ENCODE results near the gene RASGEF1C. TPM values are rescaled to one million over a fixed set of nuclear protein-coding genes. Genes with fewer than 3 reads are reported as not detected.
A peak's percentile ranks its signal among the peaks of the same experiment; 100 is the strongest.

RASGEF1C gene
- total RNA-seq, 1 experiment from 2014 or later = 0.29 TPM

GRCh38 chr5:180056153-180056552 is 152.9 kb downstream of the RASGEF1C start:
- no TSS peak for BruUV-seq (replicated peaks)
- no peak for ATAC-seq
- POLR2A ChIA-PET (ENCODE audit: unreplicated experiment) = no interaction called here
- peak; percentile 8 for DNase-seq
- Histone ChIP-seq H3K4me2 (ENCODE audit: low read length) (peak overlapping the region; percentile 49; the same call in 1 of the 2 replicates), H4K20me1 (ENCODE audit: low read length) (no peaks in the 10 kb centered on the region), H3K79me2 (ENCODE audit: low read length) (peaks cover 21% of the 10 kb centered on the region), H3K4me1 (ENCODE audit: insufficient read depth, low read length) (peaks cover 11% of the 10 kb centered on the region), H3K36me3 (ENCODE audit: low read depth, low read length) (no peaks in the 10 kb centered on the region), H3F3A (ENCODE audit: low read length, unreplicated experiment) (no peaks in the 10 kb centered on the region), H3K9ac (ENCODE audit: low read length) (no peak overlapping the region), H3K9me2 (replicated peaks; ENCODE audit: low read length) (no peaks in the 10 kb centered on the region), H3K27me3 (ENCODE audit: low read length) (no peaks in the 10 kb centered on the region), H2AFZ (ENCODE audit: low read length) (no peak overlapping the region), H3K4me3 (ENCODE audit: low read length) (no peak overlapping the region), H3K9me3 (ENCODE audit: low read length) (no peaks in the 10 kb centered on the region), H3K27ac (ENCODE audit: low read length) (no peak overlapping the region)
- TF ChIP-seq CTCF (conservative IDR thresholded peaks at IDR 0.05; ENCODE audit: low read depth, low read length) (no peak), EZH2phosphoT487 (IDR thresholded peaks at IDR 0.05; ENCODE audit: borderline replicate concordance, low read length) (no peak), EZH2 (IDR thresholded peaks at IDR 0.05; ENCODE audit: low read length, unreplicated experiment) (no peak)
- intact Hi-C loops (cut with micrococcal nuclease) = no loop called here
- CTCF ChIA-PET = no interaction called here

- H2AFZ ChIP-seq (ENCODE audit: low read length) = no peak overlapping the region
- CTCF ChIA-PET = no interaction called here
- H3F3A ChIP-seq (ENCODE audit: low read length, unreplicated experiment) = no peaks in the 10 kb centered on the region
- no peak overlapping the region for H3K4me3 ChIP-seq (ENCODE audit: low read length)
- no TSS peak for BruUV-seq (replicated peaks)
- H3K9me2 ChIP-seq (replicated peaks; ENCODE audit: low read length) = no peaks in the 10 kb centered on the region
- DNase-seq (no peak), ATAC-seq (no peak)
- peaks cover 11% of the 10 kb centered on the region for H3K4me1 ChIP-seq (ENCODE audit: insufficient read depth, low read length)
- H3K9me3 ChIP-seq (ENCODE audit: low read length) = no peaks in the 10 kb centered on the region
- no peak overlapping the region for H3K4me2 ChIP-seq (ENCODE audit: low read length)
- H3K36me3 ChIP-seq (ENCODE audit: low read depth, low read length) = no peaks in the 10 kb centered on the region
- H3K27ac ChIP-seq (ENCODE audit: low read length) = no peak overlapping the region
- H3K9ac ChIP-seq (ENCODE audit: low read length) = no peak overlapping the region
- intact Hi-C loops (cut with micrococcal nuclease) = no loop called here
- POLR2A ChIA-PET (ENCODE audit: unreplicated experiment) = no interaction called here
- no peaks in the 10 kb centered on the region for H4K20me1 ChIP-seq (ENCODE audit: low read length)
- no peaks in the 10 kb centered on the region for H3K27me3 ChIP-seq (ENCODE audit: low read length)
- TF ChIP-seq CTCF (conservative IDR thresholded peaks at IDR 0.05; ENCODE audit: low read depth, low read length) (no peak), EZH2 (IDR thresholded peaks at IDR 0.05; ENCODE audit: low read length, unreplicated experiment) (no peak), EZH2phosphoT487 (IDR thresholded peaks at IDR 0.05; ENCODE audit: borderline replicate concordance, low read length) (no peak)
- H3K79me2 ChIP-seq (ENCODE audit: low read length) = peaks cover 21% of the 10 kb centered on the region
Measured at GRCh38 chr5:180054226-180054625, 154.8 kb downstream of the RASGEF1C start.

GRCh38 chr5:180053061-180053602 is 155.9 kb downstream of the RASGEF1C start:
- CTCF ChIA-PET = no interaction called here
- Histone ChIP-seq H3F3A (ENCODE audit: low read length, unreplicated experiment) (no peaks in the 10 kb centered on the region), H3K4me3 (ENCODE audit: low read length) (no peak overlapping the region), H2AFZ (ENCODE audit: low read length) (no peak overlapping the region), H3K4me1 (ENCODE audit: insufficient read depth, low read length) (peaks cover 11% of the 10 kb centered on the region), H3K27ac (ENCODE audit: low read length) (no peak overlapping the region), H3K79me2 (ENCODE audit: low read length) (peaks cover 17% of the 10 kb centered on the region), H3K9ac (ENCODE audit: low read length) (no peak overlapping the region), H3K9me3 (ENCODE audit: low read length) (no peaks in the 10 kb centered on the region), H3K36me3 (ENCODE audit: low read depth, low read length) (no peaks in the 10 kb centered on the region), H4K20me1 (ENCODE audit: low read length) (no peaks in the 10 kb centered on the region), H3K4me2 (ENCODE audit: low read length) (no peak overlapping the region), H3K9me2 (replicated peaks; ENCODE audit: low read length) (no peaks in the 10 kb centered on the region), H3K27me3 (ENCODE audit: low read length) (no peaks in the 10 kb centered on the region)
- no peak for DNase-seq
- ATAC-seq = no peak
- POLR2A ChIA-PET (ENCODE audit: unreplicated experiment) = no interaction called here
- TF ChIP-seq EZH2phosphoT487 (IDR thresholded peaks at IDR 0.05; ENCODE audit: borderline replicate concordance, low read length) (no peak), EZH2 (IDR thresholded peaks at IDR 0.05; ENCODE audit: low read length, unreplicated experiment) (no peak), CTCF (conservative IDR thresholded peaks at IDR 0.05; ENCODE audit: low read depth, low read length) (no peak)
- BruUV-seq (replicated peaks) = no TSS peak
- intact Hi-C loops (cut with micrococcal nuclease) = no loop called here

All from PC-3 (cell line).